Neural cell (in vitro differentiated cells): ENCODE measurements around the gene CDC25B. TPM values are rescaled to one million over a fixed set of nuclear protein-coding genes. Genes with fewer than 3 reads are reported as not detected.
A peak's percentile ranks its signal among the peaks of the same experiment; 100 is the strongest.

Experiments used
- H2AFZ ChIP-seq: fragments of 200-600, 300-800 bp; sonication (generic), shearing (Covaris generic); 2 replicates; pipeline ENCODE4 v1.6.0; 2014; ENCODE audit warnings: low read depth, mild to moderate bottlenecking, antibody characterized with exemption, low read length, moderate library complexity
- H3F3A ChIP-seq: fragments of 200-600 bp; shearing (Covaris generic); 2 replicates; pipeline ENCODE4 v1.6.1; 2016; ENCODE audit warnings: mild to moderate bottlenecking, moderate library complexity, mixed read lengths, antibody characterized with exemption, low read length; ENCODE audit not compliant: insufficient read depth, poor library complexity, severe bottlenecking
- H3K27ac ChIP-seq: fragments of 200-600, 300-800 bp; sonication (generic), shearing (Covaris generic); 2 replicates; pipeline ENCODE4 v1.5.1; 2014; ENCODE audit warnings: mild to moderate bottlenecking, low read length, moderate library complexity
- H3K27me3 ChIP-seq: fragments of 300-800, 200-600 bp; sonication (generic), shearing (Covaris generic); 2 replicates; pipeline ENCODE4 v1.6.0; 2014; ENCODE audit warnings: mild to moderate bottlenecking, low read depth, low read length, moderate library complexity; ENCODE audit not compliant: insufficient read depth
- H3K36me3 ChIP-seq: fragments of 300-800, 200-600 bp; sonication (generic), shearing (Covaris generic); 2 replicates; pipeline ENCODE4 v1.5.1; 2014; ENCODE audit warnings: mild to moderate bottlenecking, antibody characterized with exemption, low read length, moderate library complexity; ENCODE audit not compliant: insufficient read depth
- H3K4me2 ChIP-seq: fragments of 300-800, 200-600 bp; sonication (generic), shearing (Covaris generic); 2 replicates; pipeline ENCODE4 v1.6.0; 2014; ENCODE audit warnings: mild to moderate bottlenecking, low read length
- H3K4me3 ChIP-seq: fragments of 300-800, 200-600 bp; sonication (generic), shearing (Covaris generic); 2 replicates; pipeline ENCODE4 v1.5.1; 2014; ENCODE audit warnings: mild to moderate bottlenecking, low read length, moderate library complexity
- H3K79me2 ChIP-seq: fragments of 200-600 bp; shearing (Covaris generic); replicated peaks from 2 replicates; pipeline ENCODE4 v1.6.0; 2014; ENCODE audit warnings: mild to moderate bottlenecking, low read length, moderate library complexity; ENCODE audit not compliant: insufficient read depth
- H3K9ac ChIP-seq: fragments of 300-800, 200-600 bp; sonication (generic), shearing (Covaris generic); 2 replicates; pipeline ENCODE4 v1.6.1; 2016; ENCODE audit warnings: mild to moderate bottlenecking, low read length, mixed read lengths
- H3K9me2 ChIP-seq: fragments of 200-600 bp; shearing (Covaris generic); 2 replicates; pipeline ENCODE4 v1.6.1; 2016; ENCODE audit warnings: mild to moderate bottlenecking, low read length, mixed read lengths; ENCODE audit not compliant: insufficient read depth
- H3K9me3 ChIP-seq: fragments of 200-600, 300-800 bp; sonication (generic), shearing (Covaris generic); 2 replicates; pipeline ENCODE4 v1.6.1; 2016; ENCODE audit warnings: mild to moderate bottlenecking, mixed run types, low read length, moderate library complexity, mixed read lengths
- H4K20me1 ChIP-seq: fragments of 200-600 bp; shearing (Covaris generic); 2 replicates; pipeline ENCODE4 v1.6.1; 2016; ENCODE audit warnings: mild to moderate bottlenecking, mixed run types; ENCODE audit not compliant: insufficient read depth
- CTCF ChIP-seq: fragments of 450-650 bp; IDR thresholded peaks from 2 replicates; pipeline ENCODE4 v1.5.1; 2014; ENCODE audit warnings: antibody characterized with exemption, mild to moderate bottlenecking, moderate library complexity; ENCODE audit not compliant: poor library complexity, severe bottlenecking
- EP300 ChIP-seq: fragments of 450-650 bp; conservative IDR thresholded peaks from 2 replicates; pipeline ENCODE4 v1.6.1; 2014; ENCODE audit warnings: antibody characterized with exemption, mild to moderate bottlenecking, moderate library complexity; ENCODE audit not compliant: poor library complexity, severe bottlenecking
- EZH2 ChIP-seq: fragments of 200-600, 300-800 bp; shearing (Covaris generic), sonication (generic); IDR thresholded peaks from 2 replicates; pipeline ENCODE4 v1.6.1; 2014; ENCODE audit warnings: antibody characterized with exemption, low read length, borderline replicate concordance, mild to moderate bottlenecking; ENCODE audit not compliant: insufficient read depth, poor library complexity, severe bottlenecking
- MXI1 ChIP-seq: fragments of 450-650 bp; conservative IDR thresholded peaks from 2 replicates; pipeline ENCODE4 v1.6.1; 2014; ENCODE audit warnings: antibody characterized with exemption, mild to moderate bottlenecking; ENCODE audit not compliant: poor library complexity, severe bottlenecking
- POLR2AphosphoS5 ChIP-seq: IDR thresholded peaks from 2 replicates; pipeline ENCODE4 v1.6.1; 2012
- RAD21 ChIP-seq: fragments of 450-650 bp; conservative IDR thresholded peaks from 2 replicates; pipeline ENCODE4 v1.6.1; 2014; ENCODE audit warnings: antibody characterized with exemption, mild to moderate bottlenecking, moderate library complexity
- REST ChIP-seq: IDR thresholded peaks from 2 replicates; pipeline ENCODE4 v1.6.1; 2012; ENCODE audit warnings: borderline replicate concordance
- SMC3 ChIP-seq: fragments of 450-650 bp; conservative IDR thresholded peaks from 2 replicates; pipeline ENCODE4 v1.6.1; 2014; ENCODE audit warnings: antibody characterized with exemption, mild to moderate bottlenecking, moderate library complexity; ENCODE audit not compliant: poor library complexity
- TAF1 ChIP-seq: IDR thresholded peaks from 2 replicates; pipeline ENCODE4 v1.6.1; 2012; ENCODE audit warnings: low read depth
- polyA plus RNA-seq: library from polyadenylated mRNA; depleted of rRNA; stranded (reverse); fragments of >200 nt; gene quantifications from 2 replicates; pipeline ENCODE4 v1.2.3, GENCODE V29; 2014

Gene CDC25B
- polyA plus RNA-seq, 1 donor from 2014 or later = 26.5 TPM

GRCh38 chr20:3846378-3846739 lies 50.2 kb downstream of the CDC25B start:
- H3K9ac ChIP-seq = peak overlapping the region; percentile 88
- H3K27ac ChIP-seq = peak overlapping the region; percentile 59
- H3K4me2 ChIP-seq = peak overlapping the region; percentile 82
- no peaks in the 10 kb centered on the region for H3K9me2 ChIP-seq
- peak overlapping the region; percentile 99 for H3K4me3 ChIP-seq
- no peaks in the 10 kb centered on the region for H3K36me3 ChIP-seq
- peaks cover 8% of the 10 kb centered on the region for H3K79me2 ChIP-seq
- no peak for TF ChIP-seq MXI1
- TF ChIP-seq EP300 = no peak
- TF ChIP-seq RAD21 = no peak
- no peaks in the 10 kb centered on the region for H3K9me3 ChIP-seq
- no peaks in the 10 kb centered on the region for H3K27me3 ChIP-seq
- peak overlapping the region; percentile 93 for H2AFZ ChIP-seq
- H3F3A ChIP-seq = no peaks in the 10 kb centered on the region
- no peaks in the 10 kb centered on the region for H4K20me1 ChIP-seq

GRCh38 chr20:3846740-3847428 lies 50.8 kb downstream of the CDC25B start, which contains the start of gene MAVS:
TSS of gene MAVS (plus strand) at chr20:3846834. CDS start at chr20:3854625, 7,791 bp downstream.
- Histone ChIP-seq H2AFZ (peak within 1 kb of the TSS; percentile 97), H3F3A (no peaks in the 10 kb centered on the region), H3K27ac (peak within 1 kb of the TSS; percentile 65), H3K4me3 (peak within 1 kb of the TSS; percentile 99), H4K20me1 (no peaks in the 10 kb centered on the region), H3K27me3 (no peaks in the 10 kb centered on the region), H3K9me2 (no peaks in the 10 kb centered on the region), H3K79me2 (peaks cover 8% of the 10 kb centered on the region), H3K4me2 (peak within 1 kb of the TSS; percentile 95), H3K36me3 (no peaks in the 10 kb centered on the region), H3K9ac (peak within 1 kb of the TSS; percentile 88), H3K9me3 (no peaks in the 10 kb centered on the region)
- TF ChIP-seq MXI1 (peak; percentile 77), RAD21 (peak; percentile 41), EP300 (no peak), SMC3 (peak; percentile 32), CTCF (peak; percentile 22), TAF1 (peak; percentile 65), EZH2 (no peak), POLR2AphosphoS5 (peak; percentile 91), REST (peak; percentile 71)
